ENCODE results near the gene ZNF793. TPM values are rescaled to one million over a fixed set of nuclear protein-coding genes. Genes with fewer than 3 reads are reported as not detected.

The ZNF793 gene
- total RNA-seq (4.5 TPM), polyA plus RNA-seq (1 to 10 TPM in 3 of 4 donors, under 1 TPM in 1; 0.07 to 2.2 (median 1.8) TPM)

GRCh38 chr19:37506387-37507166 is at the start of gene ZNF793:
Gene ZNF793, plus strand, starts transcription at chr19:37506939. Its CDS starts 16,501 bp downstream, at chr19:37523440.
- H3K9me3 Mint-ChIP-seq: peaks cover 0 to 24% (median 8%) of the 10 kb centered on the region in 7 donors
- H3K4me3 Mint-ChIP-seq: no peak within 1 kb of the TSS
- H3K4me1 Mint-ChIP-seq: peaks cover 0 to 6% (median 0%) of the 10 kb centered on the region in 4 donors
- H3K36me3 ChIP-seq (ENCODE audit: control insufficient read depth, insufficient read depth, low read length): peaks cover 16% of the 10 kb centered on the region
- no peaks in the 10 kb centered on the region for H3K27me3 Mint-ChIP-seq
- no peaks in the 10 kb centered on the region for H3K27me3 ChIP-seq (ENCODE audit: control insufficient read depth, insufficient read depth, low read length)
- H3K27ac ChIP-seq (ENCODE audit: insufficient read depth, low read length, poor library complexity, severe bottlenecking): peak within 1 kb of the TSS; percentile 96
- DNase-seq: peak; percentile 69 to 86 (median 84)
- peaks cover 17% of the 10 kb centered on the region for H3K36me3 Mint-ChIP-seq
- peak within 1 kb of the TSS; percentile 99 for H3K4me3 ChIP-seq (ENCODE audit: low read depth, low read length)
- H3K4me1 ChIP-seq (ENCODE audit: control insufficient read depth, insufficient read depth, low read length, poor library complexity, severe bottlenecking): peaks cover 10% of the 10 kb centered on the region
- H3K27ac Mint-ChIP-seq: no peak within 1 kb of the TSS
- H3K9me3 ChIP-seq (ENCODE audit: control insufficient read depth in 2 of 2, low read length in 2 of 2): peaks cover 3 to 19% of the 10 kb centered on the region in 2 experiments
- ATAC-seq (ENCODE audit: low read depth in 2 of 2): peak; percentile 87 to 88

GRCh38 chr19:37466277-37466797 is 40.4 kb upstream of the ZNF793 start:
- peaks cover 19 to 46% (median 34%) of the 10 kb centered on the region in 4 donors for H3K4me1 Mint-ChIP-seq
- Histone ChIP-seq H3K36me3 (ENCODE audit: control insufficient read depth, insufficient read depth, low read length) (peaks cover 35% of the 10 kb centered on the region), H3K27ac (ENCODE audit: insufficient read depth, low read length, poor library complexity, severe bottlenecking) (peak overlapping the region; percentile 89), H3K4me1 (ENCODE audit: control insufficient read depth, insufficient read depth, low read length, poor library complexity, severe bottlenecking) (peaks cover 23% of the 10 kb centered on the region), H3K27me3 (ENCODE audit: control insufficient read depth, insufficient read depth, low read length) (no peaks in the 10 kb centered on the region), H3K9me3 (ENCODE audit: control insufficient read depth in 2 of 2, low read length in 2 of 2) (peaks cover 20 to 30% of the 10 kb centered on the region in 2 experiments), H3K4me3 (ENCODE audit: low read depth, low read length) (peak overlapping the region; percentile 92)
- peaks cover 27% of the 10 kb centered on the region for H3K36me3 Mint-ChIP-seq
- peak overlapping the region; percentile 96 to 100 (median 97) for H3K4me3 Mint-ChIP-seq
- peaks cover 4 to 20% (median 9%) of the 10 kb centered on the region in 7 donors for H3K9me3 Mint-ChIP-seq
- DNase-seq (no peak), ATAC-seq (ENCODE audit: low read depth in 2 of 2) (no peak)
- H3K27ac Mint-ChIP-seq: peak overlapping the region; percentile 93 to 97 (median 97)
- H3K27me3 Mint-ChIP-seq: no peaks in the 10 kb centered on the region

GRCh38 chr19:37466798-37467607 is 39.7 kb upstream of the ZNF793 start, which contains the start of gene ZNF569:
Gene ZNF569, minus strand, starts transcription at chr19:37467444. Its CDS starts 22,523 bp downstream, at chr19:37444921.
- peaks cover 23% of the 10 kb centered on the region for H3K4me1 ChIP-seq (ENCODE audit: control insufficient read depth, insufficient read depth, low read length, poor library complexity, severe bottlenecking)
- DNase-seq: peak; percentile 79 to 96 (median 94)
- peak within 1 kb of the TSS; percentile 93 to 97 (median 97) for H3K27ac Mint-ChIP-seq
- H3K27ac ChIP-seq (ENCODE audit: insufficient read depth, low read length, poor library complexity, severe bottlenecking): peak within 1 kb of the TSS; percentile 96
- H3K27me3 ChIP-seq (ENCODE audit: control insufficient read depth, insufficient read depth, low read length): no peaks in the 10 kb centered on the region
- ATAC-seq (ENCODE audit: low read depth in 2 of 2): peak; percentile 74
- peak within 1 kb of the TSS; percentile 96 to 100 (median 97) for H3K4me3 Mint-ChIP-seq
- H3K27me3 Mint-ChIP-seq: no peaks in the 10 kb centered on the region
- H3K4me1 Mint-ChIP-seq: peaks cover 19 to 46% (median 34%) of the 10 kb centered on the region in 4 donors
- peaks cover 35% of the 10 kb centered on the region for H3K36me3 ChIP-seq (ENCODE audit: control insufficient read depth, insufficient read depth, low read length)
- peak within 1 kb of the TSS; percentile 92 for H3K4me3 ChIP-seq (ENCODE audit: low read depth, low read length)
- H3K36me3 Mint-ChIP-seq: peaks cover 27% of the 10 kb centered on the region
- H3K9me3 ChIP-seq (ENCODE audit: control insufficient read depth in 2 of 2, low read length in 2 of 2): peaks cover 13 to 24% of the 10 kb centered on the region in 2 experiments
- peaks cover 4 to 20% (median 9%) of the 10 kb centered on the region in 7 donors for H3K9me3 Mint-ChIP-seq

- peaks cover 23% of the 10 kb centered on the region for H3K4me1 ChIP-seq (ENCODE audit: control insufficient read depth, insufficient read depth, low read length, poor library complexity, severe bottlenecking)
- H3K4me3 Mint-ChIP-seq: peak overlapping the region; percentile 96 to 100 (median 97)
- H3K27ac Mint-ChIP-seq: peak overlapping the region; percentile 93 to 97 (median 97)
- ATAC-seq (ENCODE audit: low read depth in 2 of 2) (no peak), DNase-seq (no peak)
- peaks cover 19 to 46% (median 34%) of the 10 kb centered on the region in 4 donors for H3K4me1 Mint-ChIP-seq
- H3K4me3 ChIP-seq (ENCODE audit: low read depth, low read length): peak overlapping the region; percentile 63
- peaks cover 8 to 18% of the 10 kb centered on the region in 2 experiments for H3K9me3 ChIP-seq (ENCODE audit: control insufficient read depth in 2 of 2, low read length in 2 of 2)
- H3K36me3 ChIP-seq (ENCODE audit: control insufficient read depth, insufficient read depth, low read length): peaks cover 31% of the 10 kb centered on the region
- H3K27me3 ChIP-seq (ENCODE audit: control insufficient read depth, insufficient read depth, low read length): no peaks in the 10 kb centered on the region
- no peaks in the 10 kb centered on the region for H3K27me3 Mint-ChIP-seq
- H3K9me3 Mint-ChIP-seq: peaks cover 4 to 20% (median 9%) of the 10 kb centered on the region in 7 donors
- H3K36me3 Mint-ChIP-seq: peaks cover 27% of the 10 kb centered on the region
- H3K27ac ChIP-seq (ENCODE audit: insufficient read depth, low read length, poor library complexity, severe bottlenecking): peak overlapping the region; percentile 89
Measured at GRCh38 chr19:37467608-37468090, 39.1 kb upstream of the ZNF793 start.

GRCh38 chr19:37468961-37469777 is 37.6 kb upstream of the ZNF793 start, which contains the start of gene ZNF570:
Gene ZNF570, plus strand, starts transcription at chr19:37469356. Its CDS starts 999 bp downstream, at chr19:37470355.
- Histone ChIP-seq H3K36me3 (ENCODE audit: control insufficient read depth, insufficient read depth, low read length) (peaks cover 29% of the 10 kb centered on the region), H3K4me1 (ENCODE audit: control insufficient read depth, insufficient read depth, low read length, poor library complexity, severe bottlenecking) (peaks cover 23% of the 10 kb centered on the region), H3K27me3 (ENCODE audit: control insufficient read depth, insufficient read depth, low read length) (no peaks in the 10 kb centered on the region), H3K4me3 (ENCODE audit: low read depth, low read length) (peak within 1 kb of the TSS; percentile 89), H3K9me3 (ENCODE audit: control insufficient read depth in 2 of 2, low read length in 2 of 2) (peaks cover 15 to 21% of the 10 kb centered on the region in 2 experiments), H3K27ac (ENCODE audit: insufficient read depth, low read length, poor library complexity, severe bottlenecking) (peak within 1 kb of the TSS; percentile 96)
- Mint-ChIP-seq H3K27me3 (no peaks in the 10 kb centered on the region), H3K4me3 (peak within 1 kb of the TSS; percentile 96 to 100 (median 97)), H3K36me3 (peaks cover 27% of the 10 kb centered on the region), H3K27ac (peak within 1 kb of the TSS; percentile 97 to 99 (median 98)), H3K9me3 (peaks cover 4 to 20% (median 9%) of the 10 kb centered on the region in 7 donors), H3K4me1 (peaks cover 19 to 46% (median 34%) of the 10 kb centered on the region in 4 donors)
- DNase-seq (peak; percentile 76 to 95 (median 90)), ATAC-seq (ENCODE audit: low read depth in 2 of 2) (peak; percentile 74)

GRCh38 chr19:37470216-37470615 is 36.5 kb upstream of the ZNF793 start:
- H3K36me3 Mint-ChIP-seq: peaks cover 19% of the 10 kb centered on the region
- H3K27me3 ChIP-seq (ENCODE audit: control insufficient read depth, insufficient read depth, low read length): no peaks in the 10 kb centered on the region
- peak overlapping the region; percentile 89 for H3K4me3 ChIP-seq (ENCODE audit: low read depth, low read length)
- H3K4me3 Mint-ChIP-seq: peak overlapping the region; percentile 96 to 100 (median 97)
- H3K27ac Mint-ChIP-seq: peak overlapping the region in 2 of 3 donors; percentile 97 to 99
- peak overlapping the region; percentile 96 for H3K27ac ChIP-seq (ENCODE audit: insufficient read depth, low read length, poor library complexity, severe bottlenecking)
- peaks cover 16 to 18% of the 10 kb centered on the region in 2 experiments for H3K9me3 ChIP-seq (ENCODE audit: control insufficient read depth in 2 of 2, low read length in 2 of 2)
- H3K4me1 ChIP-seq (ENCODE audit: control insufficient read depth, insufficient read depth, low read length, poor library complexity, severe bottlenecking): peaks cover 23% of the 10 kb centered on the region
- H3K27me3 Mint-ChIP-seq: no peaks in the 10 kb centered on the region
- no peak for ATAC-seq (ENCODE audit: low read depth in 2 of 2)
- H3K36me3 ChIP-seq (ENCODE audit: control insufficient read depth, insufficient read depth, low read length): peaks cover 29% of the 10 kb centered on the region
- H3K9me3 Mint-ChIP-seq: peaks cover 3 to 16% (median 6%) of the 10 kb centered on the region in 7 donors
- DNase-seq: peak in 1 of 3 donors; percentile 4
- peaks cover 16 to 44% (median 31%) of the 10 kb centered on the region in 4 donors for H3K4me1 Mint-ChIP-seq

Data from CD4-positive, CD25-positive, alpha-beta regulatory T cell (primary cell).